Measurements from ENCODE around the gene PRMT3. TPM values are rescaled to one million over a fixed set of nuclear protein-coding genes. Genes with fewer than 3 reads are reported as not detected.

Gene PRMT3
- total RNA-seq, 4 donors from 2014 or later = 8.2 to 14.9 (median 12.9) TPM

DNA sequence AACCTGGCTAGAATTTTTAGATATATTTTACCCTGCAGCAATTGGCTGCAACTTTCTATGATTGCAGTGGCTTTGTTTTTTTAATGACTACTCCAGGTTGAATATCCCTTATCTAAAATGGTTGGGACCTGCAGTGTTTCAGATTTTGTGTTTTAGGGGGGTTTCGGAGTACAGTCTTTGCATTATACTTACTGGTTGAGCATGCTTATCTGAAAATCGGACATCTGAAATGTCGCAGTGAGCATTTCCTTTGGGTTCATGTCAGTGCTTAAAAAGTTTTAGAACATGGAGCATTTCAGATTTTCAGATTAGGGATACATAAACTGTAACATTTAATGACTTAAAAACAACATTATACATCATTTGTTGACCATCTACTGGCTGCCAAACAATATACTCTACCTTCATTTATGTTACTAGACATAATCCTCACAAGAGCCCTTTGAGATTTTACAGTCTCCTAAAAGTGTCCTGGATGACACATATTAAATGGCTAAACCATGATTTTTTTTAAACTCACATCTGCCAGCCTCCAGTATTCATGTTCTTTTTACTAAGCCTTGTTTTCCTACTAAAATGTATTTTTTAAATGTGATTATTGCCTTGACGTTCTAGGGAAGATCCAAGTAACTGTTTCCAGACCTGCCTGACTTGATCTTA lies 66.3 kb downstream of the PRMT3 start:
- intact Hi-C loops (cut with DNase I; ENCODE audit: low total_unique reads) = loop anchor here (10.0 kb wide), 1 partner anchor 1871 kb away; no protein-coding TSS in a partner anchor
- TF ChIP-seq POLR2A (IDR thresholded peaks at IDR 0.05) = no peak
- TF ChIP-seq, protein P1, sequence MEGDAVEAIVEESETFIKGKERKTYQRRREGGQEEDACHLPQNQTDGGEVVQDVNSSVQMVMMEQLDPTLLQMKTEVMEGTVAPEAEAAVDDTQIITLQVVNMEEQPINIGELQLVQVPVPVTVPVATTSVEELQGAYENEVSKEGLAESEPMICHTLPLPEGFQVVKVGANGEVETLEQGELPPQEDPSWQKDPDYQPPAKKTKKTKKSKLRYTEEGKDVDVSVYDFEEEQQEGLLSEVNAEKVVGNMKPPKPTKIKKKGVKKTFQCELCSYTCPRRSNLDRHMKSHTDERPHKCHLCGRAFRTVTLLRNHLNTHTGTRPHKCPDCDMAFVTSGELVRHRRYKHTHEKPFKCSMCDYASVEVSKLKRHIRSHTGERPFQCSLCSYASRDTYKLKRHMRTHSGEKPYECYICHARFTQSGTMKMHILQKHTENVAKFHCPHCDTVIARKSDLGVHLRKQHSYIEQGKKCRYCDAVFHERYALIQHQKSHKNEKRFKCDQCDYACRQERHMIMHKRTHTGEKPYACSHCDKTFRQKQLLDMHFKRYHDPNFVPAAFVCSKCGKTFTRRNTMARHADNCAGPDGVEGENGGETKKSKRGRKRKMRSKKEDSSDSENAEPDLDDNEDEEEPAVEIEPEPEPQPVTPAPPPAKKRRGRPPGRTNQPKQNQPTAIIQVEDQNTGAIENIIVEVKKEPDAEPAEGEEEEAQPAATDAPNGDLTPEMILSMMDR (IDR thresholded peaks at IDR 0.05) = no peak
- 89 to 93% methylated on average over 4 of the region's 4 CpGs for WGBS, 2 donors
- H3K4me3 ChIP-seq (ENCODE audit: low read depth, poor library complexity, severe bottlenecking) = no peak overlapping the region
- no peak for DNase-seq (ENCODE audit: low spot score in 2 of 2)

DNA sequence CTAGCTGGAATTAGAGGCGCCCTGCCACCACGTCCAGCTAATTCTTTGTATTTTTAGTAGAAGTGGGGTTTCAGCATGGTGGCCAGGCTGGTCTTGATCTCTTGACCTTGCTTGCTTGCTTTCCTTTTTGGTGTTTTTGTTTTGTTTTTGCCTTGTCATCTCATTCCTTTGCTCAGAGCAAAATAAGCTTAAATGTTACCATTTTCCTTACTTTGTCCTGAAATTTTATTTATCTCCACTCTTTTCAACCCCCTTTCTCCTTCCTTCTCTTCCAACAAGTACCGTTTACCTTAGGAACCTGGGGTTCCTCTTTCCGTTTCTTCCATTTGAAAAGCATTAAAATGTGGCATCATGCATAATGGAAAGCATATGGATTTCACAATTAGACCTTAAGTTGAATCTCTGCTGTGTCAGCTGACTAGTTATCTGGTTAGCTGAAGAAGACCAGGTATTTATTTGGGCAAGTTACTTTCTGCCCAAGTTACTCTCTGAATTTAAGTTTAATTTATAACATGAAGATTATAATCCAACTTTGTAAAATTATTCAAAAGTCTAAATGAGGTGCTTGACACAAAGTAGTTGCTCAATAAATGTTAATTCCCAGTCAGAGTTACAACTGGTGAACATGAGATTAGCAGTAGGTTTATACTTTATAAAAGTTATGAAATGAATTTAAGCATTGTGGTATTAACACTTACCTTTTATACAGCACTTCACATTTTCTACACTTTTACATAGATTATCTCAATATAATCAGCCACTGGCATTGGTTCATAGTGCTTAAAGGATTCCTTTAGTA lies 69.7 kb downstream of the PRMT3 start:
- DNase-seq (ENCODE audit: low spot score in 2 of 2) = no peak
- WGBS, 2 donors = 89 to 92% methylated on average over 4 of the region's 4 CpGs
- TF ChIP-seq, protein P1 (IDR thresholded peaks at IDR 0.05) = no peak
- no peak for TF ChIP-seq POLR2A (IDR thresholded peaks at IDR 0.05)
- H3K4me3 ChIP-seq (ENCODE audit: low read depth, poor library complexity, severe bottlenecking) = no peak overlapping the region
- intact Hi-C loops (cut with DNase I; ENCODE audit: low total_unique reads) = loop anchor here (10.0 kb wide), 1 partner anchor 1868 kb away; no protein-coding TSS in a partner anchor

DNA sequence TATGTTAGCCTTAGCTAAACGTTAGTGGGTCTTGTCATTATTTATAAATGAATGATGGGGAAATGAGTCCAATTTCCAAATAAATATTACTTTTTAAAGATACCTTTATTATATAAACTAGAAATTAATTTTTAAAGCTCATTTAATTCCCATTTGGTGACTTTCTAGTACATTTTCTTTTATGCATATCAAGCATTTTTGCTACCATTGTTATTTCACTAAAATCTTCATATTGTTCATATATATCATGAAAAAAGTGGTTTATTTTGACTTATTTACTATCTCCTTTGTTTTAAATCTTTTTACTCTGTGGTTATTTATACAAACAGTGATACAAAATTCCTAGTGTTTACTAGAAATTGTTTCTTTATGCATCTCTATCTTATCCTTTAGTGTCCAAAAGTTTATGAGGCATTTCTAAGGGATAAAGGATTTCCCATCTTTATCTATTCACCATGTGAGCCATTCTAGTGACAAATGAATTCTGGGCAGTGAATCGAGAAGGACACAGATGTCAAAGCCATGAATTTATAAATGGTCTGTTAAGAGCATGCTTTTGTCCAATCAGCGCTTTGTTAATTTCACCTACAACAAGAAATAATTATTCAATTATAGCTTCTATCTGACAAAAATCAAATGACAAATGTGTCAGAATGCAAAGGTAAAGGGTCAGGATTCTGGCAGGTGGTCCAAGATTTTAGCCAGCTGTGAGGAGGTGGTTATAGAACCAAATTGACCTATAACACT lies 70.6 kb downstream of the PRMT3 start:
- H3K4me3 ChIP-seq (ENCODE audit: low read depth, poor library complexity, severe bottlenecking) = no peak overlapping the region
- TF ChIP-seq POLR2A (IDR thresholded peaks at IDR 0.05) = no peak
- TF ChIP-seq, protein P1 (IDR thresholded peaks at IDR 0.05) = no peak
- 91 to 94% methylated on average over 3 of the region's 3 CpGs for WGBS, 2 donors
- intact Hi-C loops (cut with DNase I; ENCODE audit: low total_unique reads) = loop anchor here (10.0 kb wide), 1 partner anchor 1867 kb away; no protein-coding TSS in a partner anchor
- DNase-seq (ENCODE audit: low spot score in 2 of 2) = no peak

DNA sequence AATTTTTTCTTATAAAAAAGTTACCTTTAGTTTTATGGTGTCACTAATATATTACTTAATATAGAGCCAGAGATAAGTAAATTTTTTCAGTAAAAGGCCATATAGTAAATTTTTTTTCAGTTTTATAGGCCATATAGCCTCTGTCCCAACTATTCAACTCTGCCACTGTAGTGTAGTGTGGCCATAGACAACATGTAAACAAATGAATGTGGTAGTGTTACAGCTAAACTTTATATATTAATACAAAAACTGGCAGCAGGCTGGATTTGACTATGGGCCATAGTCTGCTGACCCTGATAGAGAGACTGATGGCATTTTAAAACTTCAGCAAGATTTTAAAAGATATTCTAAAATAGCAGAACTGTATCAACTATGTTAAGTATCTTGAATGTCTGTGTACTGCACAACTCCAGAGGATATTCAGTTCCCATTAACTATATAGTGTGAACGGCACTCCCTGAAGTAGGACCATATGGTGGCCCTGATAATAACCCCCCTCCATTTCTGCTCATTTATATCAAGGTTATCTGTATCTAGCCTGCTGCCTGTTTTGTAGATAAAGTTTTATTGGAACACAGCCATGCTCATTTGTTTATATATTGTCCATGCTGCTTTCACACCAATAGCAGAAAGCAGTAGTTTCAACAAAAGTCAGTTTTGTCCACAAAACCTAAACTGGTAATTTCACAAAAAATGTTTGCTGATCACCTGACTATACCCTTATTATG lies 71.6 kb downstream of the PRMT3 start:
- no peak overlapping the region for H3K4me3 ChIP-seq (ENCODE audit: low read depth, poor library complexity, severe bottlenecking)
- no peak for TF ChIP-seq POLR2A (IDR thresholded peaks at IDR 0.05)
- TF ChIP-seq, protein P1 (IDR thresholded peaks at IDR 0.05) = no peak
- WGBS, 2 donors = 84 to 91% methylated on average over 1 of the region's 1 CpG
- intact Hi-C loops (cut with DNase I; ENCODE audit: low total_unique reads) = loop anchor here (10.0 kb wide), 1 partner anchor 1866 kb away; no protein-coding TSS in a partner anchor
- no peak for DNase-seq (ENCODE audit: low spot score in 2 of 2)

DNA sequence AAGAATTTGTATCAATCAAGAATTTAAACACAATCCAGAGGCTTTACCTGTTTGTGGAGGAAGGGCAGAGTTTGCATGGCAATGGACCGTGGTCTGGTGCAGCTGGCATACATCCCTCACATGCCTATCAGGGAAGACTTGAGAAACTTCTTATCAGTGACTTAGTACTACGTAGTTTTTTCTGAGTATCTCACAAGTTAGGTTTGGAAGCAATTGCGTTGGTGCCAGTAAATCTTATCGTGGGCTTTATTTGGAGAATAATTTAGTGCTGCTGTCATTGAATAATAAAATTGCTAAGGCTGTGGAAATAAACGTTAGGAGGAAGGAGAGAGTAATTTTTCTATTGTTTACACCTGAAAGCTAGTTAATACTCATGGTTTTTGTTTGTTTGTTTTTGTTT lies 72.3 kb downstream of the PRMT3 start:
- 71 to 74% methylated on average over 5 of the region's 5 CpGs for WGBS, 2 donors
- intact Hi-C loops (cut with DNase I; ENCODE audit: low total_unique reads) = loop anchor here (10.0 kb wide), 1 partner anchor 1865 kb away; no protein-coding TSS in a partner anchor

More for the DNA sequence above, 72.3 kb downstream of the PRMT3 start:
- TF ChIP-seq, protein P1 (IDR thresholded peaks at IDR 0.05) = no peak
- DNase-seq (ENCODE audit: low spot score in 2 of 2) = no peak
- no peak overlapping the region for H3K4me3 ChIP-seq (ENCODE audit: low read depth, poor library complexity, severe bottlenecking)
